ENCODE data around the gene TAPT1.

The TAPT1 gene

GRCh38 chr4:16131293-16131692, 95.0 kb downstream of the TAPT1 start:
- DNase-seq (ENCODE audit: low spot score), result no peak

DNA sequence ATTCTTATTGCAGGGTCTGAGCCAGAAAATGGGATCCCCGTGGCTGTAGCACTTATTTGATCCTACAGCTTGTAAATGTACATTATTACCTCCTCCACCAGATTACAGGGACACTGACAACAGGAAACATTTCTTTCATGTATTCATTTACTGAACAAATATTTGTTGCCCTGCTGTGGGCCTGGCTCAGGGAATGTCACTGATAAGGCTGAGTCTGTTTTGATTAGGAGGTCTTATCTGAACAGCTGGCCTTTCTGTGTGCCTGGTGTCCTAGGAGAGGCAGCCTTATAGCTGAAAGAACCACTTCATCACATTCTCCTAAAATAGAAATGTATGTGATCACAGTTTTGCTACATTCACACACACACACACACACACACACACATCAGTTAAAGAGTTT, 96.9 kb downstream of the TAPT1 start:
- DNase-seq (ENCODE audit: low spot score), result no peak

DNA sequence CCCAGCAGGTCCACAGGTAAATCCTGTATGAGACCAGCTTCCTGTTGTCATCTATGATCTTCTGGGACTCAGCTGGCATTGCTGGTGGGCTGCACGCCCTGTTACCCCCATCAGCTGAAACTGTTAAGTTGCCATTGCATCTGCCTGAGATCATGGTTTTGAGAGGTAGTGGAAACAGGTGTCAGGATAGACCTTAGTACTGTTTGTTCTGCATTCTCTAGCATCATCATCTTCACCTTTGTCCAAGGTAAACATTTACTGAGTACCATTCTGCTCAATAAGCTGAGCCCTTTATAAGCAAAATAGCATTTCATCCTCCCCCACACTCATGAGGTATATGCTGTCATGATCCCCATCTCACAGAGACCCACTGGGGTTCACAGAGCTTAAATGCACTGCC, 99.6 kb downstream of the TAPT1 start:
- DNase-seq (ENCODE audit: low spot score), result no peak

GRCh38 chr4:16125571-16126445, 100.5 kb downstream of the TAPT1 start:
- DNase-seq (ENCODE audit: low spot score), result no peak

GRCh38 chr4:16124232-16124631, 102.0 kb downstream of the TAPT1 start:
- no peak for DNase-seq (ENCODE audit: low spot score)

- no peak for DNase-seq (ENCODE audit: low spot score)
Measured at GRCh38 chr4:16123356-16124084, 102.8 kb downstream of the TAPT1 start.

GRCh38 chr4:16122784-16123183, 103.5 kb downstream of the TAPT1 start:
- no peak for DNase-seq (ENCODE audit: low spot score)

DNA sequence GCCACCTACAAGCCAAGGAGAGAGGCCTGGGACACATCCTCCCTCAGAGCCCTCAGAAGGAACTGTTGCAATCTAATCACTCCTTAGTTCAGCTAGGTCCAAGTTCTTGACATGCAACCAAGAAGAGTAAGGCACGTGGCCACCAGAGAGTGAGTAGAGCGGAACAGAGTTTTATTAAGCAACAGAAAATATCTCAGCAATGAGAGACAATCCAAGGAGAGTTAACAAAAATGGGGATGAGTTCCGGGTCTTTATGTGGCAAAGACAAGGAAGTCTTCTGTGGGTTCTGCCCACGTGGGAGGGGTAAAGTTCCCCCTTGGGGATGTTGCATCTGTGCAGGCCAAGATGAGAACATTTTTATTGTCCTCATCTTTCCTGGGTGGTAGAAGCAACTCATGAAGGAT, 104.0 kb downstream of the TAPT1 start:
- no peak for DNase-seq (ENCODE audit: low spot score)

DNA sequence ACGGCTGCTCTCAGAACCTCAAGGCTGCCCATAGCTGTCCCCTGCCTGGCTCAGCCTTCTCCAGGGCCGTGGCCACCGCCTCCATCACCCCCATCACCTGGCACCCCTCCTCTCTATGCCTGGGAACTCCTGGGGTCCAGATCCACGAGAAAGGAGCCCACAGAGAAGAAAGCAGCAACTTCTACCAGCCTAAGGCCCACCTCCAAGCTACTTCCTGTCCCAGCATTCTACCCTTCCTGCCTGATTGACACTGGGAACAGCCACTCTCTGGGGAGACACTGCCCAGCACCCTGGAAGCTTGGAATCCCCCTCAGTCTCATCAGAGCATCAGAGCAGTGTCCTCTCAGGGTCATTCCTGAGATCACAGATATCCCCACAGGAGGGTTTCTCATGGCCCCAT, 105.6 kb downstream of the TAPT1 start:
- no peak for DNase-seq (ENCODE audit: low spot score)

GRCh38 chr4:16119981-16120380, 106.3 kb downstream of the TAPT1 start:
- DNase-seq (ENCODE audit: low spot score), result no peak

GRCh38 chr4:16118090-16118489, 108.2 kb downstream of the TAPT1 start:
- no peak for DNase-seq (ENCODE audit: low spot score)

DNA sequence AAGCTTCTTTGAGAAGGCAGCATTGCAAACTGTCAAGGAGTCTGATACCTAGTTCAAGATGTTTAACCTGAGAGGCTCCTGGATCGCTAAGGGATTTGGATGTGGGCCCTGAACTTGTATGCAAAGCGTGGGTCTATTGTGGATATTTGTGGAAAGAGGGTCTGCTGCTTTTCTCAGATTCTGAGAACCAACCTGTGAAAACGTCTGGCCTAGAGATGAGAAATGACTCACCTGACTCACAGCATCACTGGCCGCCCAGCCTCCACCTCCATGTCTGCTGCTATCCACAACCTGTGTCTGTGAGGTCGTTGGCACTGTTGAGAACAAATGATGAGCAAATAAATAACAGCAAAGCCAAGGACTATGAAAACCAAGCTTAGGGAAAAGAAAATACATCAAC, 109.1 kb downstream of the TAPT1 start:
- no peak for DNase-seq (ENCODE audit: low spot score)

DNA sequence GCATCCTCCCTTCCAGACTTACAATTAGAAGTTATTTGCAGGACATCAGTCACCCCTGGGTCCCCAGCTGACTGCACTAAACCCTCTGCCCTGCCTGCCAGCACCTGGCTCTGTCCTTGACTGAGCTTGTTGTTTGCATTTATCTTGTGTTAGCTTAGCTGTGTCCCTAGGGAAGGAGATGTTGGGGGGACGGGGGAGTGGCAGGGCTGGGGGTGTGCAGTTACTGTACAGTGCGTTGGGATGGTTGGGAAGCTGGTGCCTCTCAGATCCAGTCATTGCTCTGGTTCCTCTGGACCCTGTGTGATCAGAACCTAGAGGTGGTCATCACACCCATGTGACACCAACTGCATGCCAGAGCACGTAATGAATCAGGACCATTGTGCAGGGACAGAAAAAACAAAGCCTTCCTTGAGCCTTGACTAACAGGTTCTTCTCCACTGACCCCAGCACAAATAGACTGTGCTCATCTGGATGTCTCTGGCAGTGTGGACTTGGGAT, 109.7 kb downstream of the TAPT1 start:
- no peak for DNase-seq (ENCODE audit: low spot score)

GRCh38 chr4:16116019-16116418, 110.3 kb downstream of the TAPT1 start:
- DNase-seq (ENCODE audit: low spot score), result no peak

DNA sequence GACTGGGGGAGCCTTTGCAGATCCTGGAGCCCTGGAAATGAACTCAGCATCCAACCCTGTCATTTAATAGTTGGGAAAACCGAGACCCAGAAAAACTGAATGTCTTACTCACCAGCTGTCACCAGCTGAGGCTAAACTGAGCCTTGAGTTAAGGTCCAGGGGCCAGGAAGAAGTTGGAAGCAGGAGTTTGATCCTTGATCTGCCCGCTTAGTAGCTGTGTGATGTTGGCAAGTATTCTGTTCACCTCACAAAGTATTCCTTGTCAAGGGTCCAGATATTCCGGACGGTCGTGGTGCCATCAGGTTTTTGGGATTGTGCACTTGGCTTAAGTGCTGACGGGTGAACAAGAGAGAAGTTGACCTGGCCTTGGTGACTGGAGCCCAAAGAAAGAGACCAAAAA, 111.7 kb downstream of the TAPT1 start:
- no peak for DNase-seq (ENCODE audit: low spot score)

DNA sequence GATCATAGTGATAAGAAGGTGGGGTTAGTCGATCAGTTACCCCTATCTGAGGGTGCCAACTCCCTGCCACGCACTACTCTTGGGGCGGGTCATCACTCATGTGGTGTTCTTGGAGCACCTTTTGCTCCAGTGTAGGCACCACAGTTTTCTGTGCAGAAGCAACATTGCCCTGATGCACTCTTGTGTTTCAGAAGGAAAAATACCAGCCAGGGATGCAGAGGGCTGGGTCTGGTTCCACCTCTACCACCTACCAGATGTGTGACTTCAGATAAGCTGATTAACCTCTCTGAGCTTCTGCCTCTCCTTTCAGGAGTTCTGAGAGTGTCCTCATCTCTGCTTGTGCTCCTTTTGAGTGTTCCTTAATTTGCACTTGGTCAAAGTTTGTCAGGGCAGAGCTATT, 112.5 kb downstream of the TAPT1 start:
- DNase-seq (ENCODE audit: low spot score), result no peak

- no peak for DNase-seq (ENCODE audit: low spot score)
Measured at GRCh38 chr4:16111533-16111932, 114.7 kb downstream of the TAPT1 start.

DNA sequence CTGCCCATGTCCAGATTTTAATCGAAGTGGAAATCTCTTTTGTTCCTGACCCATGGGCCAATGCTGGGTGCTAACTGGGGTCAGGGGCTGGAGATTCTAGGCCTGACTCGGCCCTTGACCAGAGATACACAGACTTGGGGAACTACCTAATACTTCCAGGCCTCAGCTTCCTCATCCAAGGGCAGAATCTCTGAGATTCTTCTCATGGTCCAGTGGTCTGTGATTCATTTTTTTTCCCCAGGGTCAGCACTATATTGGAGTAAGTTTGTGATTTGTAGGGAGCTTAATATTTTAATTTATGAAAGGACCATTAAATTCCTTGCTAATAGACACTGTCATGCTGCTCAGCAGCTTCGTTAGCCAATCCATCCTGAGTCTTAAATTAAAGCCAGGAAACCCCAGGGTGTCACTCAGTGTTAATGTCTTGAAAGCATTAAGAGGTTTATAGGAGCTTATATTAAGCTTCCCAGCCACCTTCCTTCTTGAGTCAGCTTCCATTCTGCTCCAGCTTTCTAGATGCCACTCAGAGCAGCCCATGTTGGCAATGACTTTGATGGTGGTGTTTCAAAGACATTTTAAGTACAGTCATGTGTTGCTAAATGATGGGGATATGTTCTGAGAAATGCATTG, 115.5 kb downstream of the TAPT1 start:
- DNase-seq (ENCODE audit: low spot score), result no peak

Measured in germinal center (tissue), 1 donor.